Forelimb muscle (tissue), 1 donor: Measurements from ENCODE around the gene PRR35. TPM values are rescaled to one million over a fixed set of nuclear protein-coding genes. Genes with fewer than 3 reads are reported as not detected.

Experiments used
- DNase-seq: peaks from one replicate; pipeline ENCODE4 v3.0.0-alpha.2; 2013; ENCODE audit warnings: low read depth
- polyA plus RNA-seq: library from polyadenylated mRNA; unstranded; fragments of 120-200 nt; gene quantifications from one replicate; pipeline ENCODE4 v1.2.1, GENCODE V29; 2013; ENCODE audit not compliant: insufficient read length

Gene PRR35
- polyA plus RNA-seq, 1 donor, result 0.14 TPM

DNA sequence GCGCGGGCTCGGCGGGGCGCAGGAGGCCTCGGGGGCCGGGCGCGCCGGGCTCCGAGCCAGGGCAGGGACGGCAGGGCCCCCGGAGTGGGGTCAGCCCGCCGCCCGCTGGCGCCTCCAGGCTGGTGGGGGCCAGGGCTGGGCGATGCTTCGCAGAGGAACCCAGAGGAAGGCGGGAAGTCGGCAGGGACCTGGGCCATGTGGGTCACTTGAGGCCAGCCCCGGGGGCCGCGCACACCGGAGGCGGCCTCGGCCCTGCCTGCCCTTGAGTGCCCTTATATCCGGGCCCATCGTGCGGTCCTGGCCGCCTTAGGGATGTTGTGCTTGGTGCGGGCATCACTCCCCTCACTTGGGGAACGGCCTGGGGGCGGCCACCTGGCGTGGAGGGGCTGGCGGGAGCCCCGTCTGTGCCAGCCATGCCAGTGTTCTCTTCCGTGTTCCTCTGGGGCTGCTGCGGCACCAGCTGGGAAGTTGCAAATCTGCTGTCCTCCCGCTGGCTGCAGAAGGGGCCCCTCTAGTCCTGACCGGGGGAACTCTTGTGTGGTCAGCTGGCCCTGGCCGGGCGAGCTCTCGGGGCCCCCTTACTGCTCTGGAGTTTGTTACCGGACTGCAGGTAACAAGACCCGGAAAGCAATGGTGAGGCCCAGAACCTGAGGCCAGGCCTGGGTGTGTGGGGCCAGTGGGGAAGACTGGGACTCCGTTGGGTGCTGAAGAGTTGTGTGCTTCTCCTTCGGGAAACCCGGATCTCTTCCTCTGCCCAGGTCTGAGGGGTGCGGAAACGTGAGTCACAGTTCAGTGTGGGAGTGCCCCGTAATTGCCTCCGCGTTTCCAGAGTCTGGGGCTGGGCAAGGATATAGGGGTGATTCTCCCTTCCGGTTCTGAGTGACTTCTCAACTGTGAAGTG, 31.8 kb upstream of the PRR35 start:
- no peak for DNase-seq

DNA sequence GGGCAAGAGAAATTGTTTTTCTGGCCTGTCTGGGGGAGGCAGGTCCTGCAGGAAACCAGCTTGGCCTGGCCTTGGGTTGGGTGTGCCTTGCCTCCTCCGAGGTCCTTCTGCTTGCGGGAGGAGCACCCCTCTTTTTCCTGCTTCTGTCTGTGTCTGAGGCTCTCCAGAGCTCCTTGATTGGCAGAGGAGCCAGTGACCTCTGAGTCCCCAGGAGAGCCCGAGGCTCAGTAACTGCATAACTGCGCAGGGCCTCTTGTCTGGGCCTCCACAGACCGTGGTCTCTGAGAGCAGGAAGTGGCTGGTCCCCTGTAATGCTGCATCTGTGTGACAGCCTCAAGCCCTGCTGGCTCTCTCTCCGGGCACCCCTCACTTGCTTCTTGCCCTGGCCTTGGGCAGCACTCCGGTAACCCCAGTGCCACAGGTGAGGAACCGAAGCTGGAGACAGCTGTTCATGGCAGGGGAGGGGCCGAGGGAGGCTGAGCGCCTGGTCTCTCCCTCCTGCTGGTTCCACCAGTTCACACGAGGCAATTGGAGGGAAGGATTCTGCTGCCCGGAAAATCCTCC, 31.1 kb upstream of the PRR35 start:
- no peak for DNase-seq

DNA sequence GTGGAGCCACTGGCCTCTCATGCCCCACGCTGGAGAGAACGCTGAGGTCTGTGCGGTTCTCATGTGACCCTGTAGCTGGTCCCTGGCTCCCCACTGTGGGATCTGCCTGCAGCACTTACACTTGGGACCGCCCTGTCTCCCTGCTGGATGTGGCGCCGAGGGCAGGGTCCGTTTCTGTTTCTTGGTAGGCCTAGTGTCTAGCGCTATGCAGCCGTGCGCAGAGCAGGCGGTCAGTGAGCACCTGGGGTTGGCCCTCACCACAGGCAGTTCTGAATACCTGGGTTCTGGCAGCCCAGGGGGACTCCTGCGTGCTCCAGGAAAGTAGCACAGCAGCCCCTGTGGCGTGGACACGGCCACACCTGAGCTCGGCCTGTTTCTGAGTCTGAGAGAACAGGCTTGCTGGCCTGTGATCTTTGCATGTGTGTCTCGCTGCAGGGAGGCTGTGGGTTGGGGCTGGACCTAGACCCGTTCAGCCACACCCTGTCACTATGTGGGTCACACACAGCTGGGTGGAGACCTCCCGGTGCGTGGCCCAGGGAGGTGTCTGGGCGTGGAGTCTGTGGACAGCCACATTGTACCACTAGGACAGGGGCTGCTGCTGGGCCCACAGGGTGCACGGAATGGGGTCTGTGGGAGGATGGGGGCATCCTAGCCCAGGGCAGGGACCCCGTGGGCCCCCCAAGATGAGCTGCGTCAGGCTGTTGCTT, 29.9 kb upstream of the PRR35 start:
- DNase-seq, result no peak

DNA sequence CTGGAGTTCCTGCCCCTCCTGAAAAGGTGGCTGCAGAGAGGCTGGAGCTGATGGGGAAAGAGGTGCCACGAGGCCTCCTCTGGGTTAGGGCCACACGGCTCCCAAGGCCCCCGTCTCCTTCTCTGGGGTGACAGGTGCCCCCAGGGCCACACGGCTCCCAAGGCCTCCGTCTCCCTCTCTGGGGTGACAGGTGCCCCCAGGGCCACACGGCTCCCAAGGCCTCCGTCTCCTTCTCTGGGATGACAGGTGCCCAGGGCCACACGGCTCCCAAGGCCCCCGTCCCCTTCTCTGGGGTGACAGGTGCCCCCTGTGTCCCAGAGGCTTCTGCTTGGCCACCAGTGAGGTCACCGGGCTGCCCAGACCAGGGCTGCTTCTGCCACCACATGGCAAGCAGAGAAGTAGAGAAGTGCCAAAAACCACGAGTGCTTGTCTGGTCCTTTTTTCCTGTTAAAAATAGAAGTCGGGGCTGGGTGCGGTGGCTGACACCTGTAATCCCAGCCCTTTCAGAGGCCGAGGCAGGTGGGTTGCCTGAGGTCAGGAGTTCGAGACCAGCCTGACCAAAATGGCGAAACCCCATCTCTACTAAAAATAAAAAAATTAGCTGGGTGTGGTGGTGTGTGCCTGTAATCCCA, 28.6 kb upstream of the PRR35 start:
- DNase-seq, result no peak

DNA sequence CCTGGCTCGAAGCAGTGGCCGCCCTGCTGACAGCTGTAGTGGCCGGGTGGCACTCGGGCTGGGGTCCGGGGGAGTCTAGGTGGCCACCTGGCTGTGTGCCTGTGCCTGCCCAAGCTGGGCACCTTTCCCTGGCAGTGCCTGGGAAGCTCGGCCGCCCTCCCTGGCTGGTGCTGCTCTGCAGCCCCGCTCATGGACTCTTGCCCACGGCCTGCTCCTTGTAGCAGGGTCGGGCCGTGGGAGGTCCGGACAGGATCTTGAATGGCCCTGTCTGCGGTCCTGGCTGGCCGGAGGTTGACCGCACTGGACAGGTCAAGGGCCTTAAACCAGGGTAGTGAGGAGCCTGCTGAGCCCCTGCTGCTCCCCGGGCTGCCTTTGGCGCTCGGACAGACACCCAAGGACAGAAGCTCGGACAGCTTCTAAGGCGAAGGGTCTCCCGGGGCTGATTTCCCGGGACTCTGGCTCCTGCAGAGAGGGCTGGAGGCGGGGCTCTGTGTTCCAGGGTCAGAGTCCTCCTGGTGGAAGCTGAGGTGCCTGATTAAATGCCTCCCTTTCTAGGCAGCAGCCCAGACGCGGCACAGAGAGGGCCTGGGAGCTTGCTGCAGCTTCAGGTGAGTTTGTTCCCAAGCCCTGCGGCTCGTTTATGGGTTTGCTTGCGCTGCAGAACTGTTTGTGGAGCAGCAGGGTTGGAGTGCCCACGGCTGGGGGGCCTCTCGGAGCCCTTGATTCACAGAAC, 26.6 kb upstream of the PRR35 start:
- no peak for DNase-seq

DNA sequence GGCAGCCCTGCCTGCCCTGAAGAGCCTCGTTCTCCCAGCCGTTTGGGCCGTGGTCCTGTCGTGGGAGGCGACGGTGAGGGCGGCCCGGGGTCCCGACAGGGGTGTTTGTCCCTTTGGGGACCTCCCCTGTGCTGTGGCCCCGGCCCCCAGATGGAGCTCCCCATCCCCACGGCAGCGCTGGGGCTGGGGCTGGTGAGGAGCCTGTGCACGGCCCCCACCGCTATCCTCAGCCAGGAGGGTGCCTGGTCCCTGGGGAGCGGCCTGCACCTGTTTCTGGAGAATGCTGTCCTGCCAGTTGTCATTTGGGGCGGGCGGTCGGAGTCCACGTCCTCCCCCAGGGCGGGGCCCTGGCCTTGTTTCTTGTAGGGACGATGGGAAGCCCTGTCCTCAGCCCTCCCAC, 26.1 kb upstream of the PRR35 start:
- DNase-seq, result no peak

DNA sequence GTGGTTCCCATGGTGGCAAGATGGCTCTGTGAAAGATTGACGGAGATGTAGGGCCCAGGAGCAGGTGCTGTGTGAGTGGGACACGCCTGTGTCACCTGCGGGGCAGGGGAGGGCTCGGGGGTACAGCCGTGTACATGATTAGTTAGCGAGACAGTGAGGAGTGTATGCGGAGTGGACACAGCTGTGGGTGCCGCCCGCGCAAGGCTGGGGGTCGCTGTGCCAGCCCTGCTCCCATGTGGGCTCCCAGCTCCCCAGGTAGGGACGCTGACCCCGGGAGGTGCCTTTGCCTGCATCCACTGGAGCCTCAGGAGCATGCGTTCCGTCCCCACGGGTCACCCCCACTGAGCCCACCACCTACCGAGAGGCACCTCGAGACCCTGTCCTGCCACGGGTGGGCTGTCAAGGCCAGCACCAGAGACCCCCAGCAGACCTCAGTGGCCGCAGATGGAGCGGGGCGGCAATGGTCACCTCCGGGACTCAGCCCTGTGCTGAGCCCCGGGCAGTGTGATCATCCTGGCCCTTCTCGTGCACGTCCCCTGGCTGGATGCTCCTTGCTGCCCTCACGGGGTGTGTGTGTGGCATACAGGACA, 25.2 kb upstream of the PRR35 start:
- DNase-seq, result no peak

DNA sequence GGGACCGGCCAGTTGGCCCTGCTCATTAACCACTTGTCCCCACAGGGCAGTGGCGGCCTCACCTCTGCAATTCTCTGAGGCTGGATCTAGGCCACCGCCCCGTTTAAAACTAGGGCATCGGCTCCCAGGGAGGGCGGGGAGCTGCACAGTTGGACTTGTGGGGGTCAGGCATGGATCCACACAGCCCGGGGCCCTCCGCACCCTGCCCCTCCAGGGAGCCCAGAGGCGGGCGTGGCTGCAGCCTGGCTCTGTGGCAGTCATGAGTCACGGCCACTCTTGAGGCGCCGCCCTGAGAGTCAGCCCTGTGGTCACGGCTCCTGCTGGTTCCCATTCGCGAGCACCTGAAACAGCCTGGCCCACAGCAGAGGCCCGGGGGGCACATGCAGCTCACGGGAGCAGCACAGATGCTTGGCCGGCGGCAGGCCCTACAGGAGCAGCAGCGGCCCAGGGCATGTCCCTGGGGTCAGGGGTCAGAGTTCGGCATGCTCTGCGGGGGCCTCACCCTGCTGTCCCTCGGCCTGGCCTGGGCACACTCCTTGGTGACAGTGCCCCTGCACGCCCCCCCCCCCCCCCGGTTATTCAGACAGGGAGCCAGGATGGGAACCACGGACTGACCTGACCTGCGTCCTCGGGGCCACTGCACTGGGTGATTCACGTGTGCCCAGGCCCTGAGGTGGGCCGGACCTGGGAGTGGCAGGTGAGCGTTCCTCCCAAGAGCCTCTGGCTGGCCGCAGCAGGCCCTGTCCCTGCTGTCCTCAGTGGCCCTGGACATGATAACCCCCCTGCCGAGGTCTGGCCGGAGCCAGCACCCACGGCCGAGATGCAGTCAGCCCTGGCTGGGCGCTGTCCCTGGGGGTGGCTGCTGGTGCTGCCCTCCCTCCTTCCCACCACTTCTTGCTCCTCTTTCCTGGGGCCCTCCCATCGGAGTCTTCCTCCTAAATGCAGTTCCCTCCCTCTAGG, 24.5 kb upstream of the PRR35 start:
- DNase-seq, result no peak

DNA sequence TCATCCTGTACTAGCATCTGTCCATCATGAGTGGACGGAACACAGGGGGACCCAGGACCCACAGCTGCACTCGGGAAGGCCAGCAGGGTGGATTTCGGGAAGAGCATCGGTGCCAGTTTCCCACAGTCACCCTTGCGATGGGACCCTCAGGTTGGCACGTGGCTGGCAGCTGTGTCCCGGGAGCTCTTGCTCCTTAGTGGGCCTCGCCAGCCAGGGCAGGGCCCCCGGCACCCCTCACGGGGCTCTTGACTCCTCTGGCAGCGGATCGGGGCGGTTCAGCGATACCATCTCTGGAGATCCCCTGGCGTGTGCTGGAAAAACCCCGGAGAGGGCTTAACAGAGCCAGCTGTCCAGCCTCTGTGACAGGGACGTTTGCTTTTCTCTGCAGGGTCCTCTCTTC, 23.4 kb upstream of the PRR35 start:
- no peak for DNase-seq

DNA sequence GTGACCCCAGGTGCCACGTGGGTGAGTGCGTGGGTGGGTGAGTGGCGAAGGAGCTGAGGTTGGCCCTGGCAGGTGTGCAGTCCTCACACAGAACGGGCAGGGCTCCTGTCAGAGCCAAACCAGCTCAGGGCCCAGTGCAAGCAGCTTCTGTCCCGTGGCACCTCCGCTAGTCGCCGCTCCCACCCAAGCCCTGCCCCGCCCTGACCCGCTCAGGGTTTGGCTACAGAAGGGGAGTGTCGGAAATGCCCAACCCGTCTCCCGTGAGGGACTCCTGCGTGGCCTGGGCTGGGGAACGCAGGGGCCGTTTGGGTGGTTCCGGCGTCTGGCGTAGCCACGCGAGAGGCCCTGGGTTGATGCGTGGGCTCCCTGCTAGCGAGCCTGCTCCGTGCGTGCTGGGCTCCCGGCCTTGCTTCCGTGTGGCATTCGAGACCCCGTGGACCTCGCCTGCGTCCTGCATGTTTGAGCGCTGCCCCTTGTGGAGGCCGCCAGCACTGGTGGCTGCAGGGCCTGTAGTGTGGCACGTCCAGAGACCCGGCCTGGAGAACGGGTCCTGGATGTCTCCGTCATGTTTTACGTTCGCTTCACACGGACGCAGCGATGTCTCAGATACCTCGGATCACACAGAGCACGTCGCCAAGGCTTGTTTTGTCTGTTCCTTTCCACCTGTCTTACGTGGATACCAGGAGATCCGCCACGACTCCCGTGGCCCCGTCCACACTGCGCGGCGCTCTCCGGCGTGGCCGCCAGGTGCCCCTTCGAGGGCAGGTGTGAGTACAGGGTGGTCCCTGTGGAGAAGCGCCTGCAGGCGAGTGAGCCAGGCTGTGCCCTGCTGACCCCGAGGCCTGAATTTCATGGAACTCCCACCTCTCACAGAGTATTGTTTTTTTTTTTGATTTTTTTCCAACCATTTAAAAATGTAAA, 22.5 kb upstream of the PRR35 start:
- no peak for DNase-seq

DNA sequence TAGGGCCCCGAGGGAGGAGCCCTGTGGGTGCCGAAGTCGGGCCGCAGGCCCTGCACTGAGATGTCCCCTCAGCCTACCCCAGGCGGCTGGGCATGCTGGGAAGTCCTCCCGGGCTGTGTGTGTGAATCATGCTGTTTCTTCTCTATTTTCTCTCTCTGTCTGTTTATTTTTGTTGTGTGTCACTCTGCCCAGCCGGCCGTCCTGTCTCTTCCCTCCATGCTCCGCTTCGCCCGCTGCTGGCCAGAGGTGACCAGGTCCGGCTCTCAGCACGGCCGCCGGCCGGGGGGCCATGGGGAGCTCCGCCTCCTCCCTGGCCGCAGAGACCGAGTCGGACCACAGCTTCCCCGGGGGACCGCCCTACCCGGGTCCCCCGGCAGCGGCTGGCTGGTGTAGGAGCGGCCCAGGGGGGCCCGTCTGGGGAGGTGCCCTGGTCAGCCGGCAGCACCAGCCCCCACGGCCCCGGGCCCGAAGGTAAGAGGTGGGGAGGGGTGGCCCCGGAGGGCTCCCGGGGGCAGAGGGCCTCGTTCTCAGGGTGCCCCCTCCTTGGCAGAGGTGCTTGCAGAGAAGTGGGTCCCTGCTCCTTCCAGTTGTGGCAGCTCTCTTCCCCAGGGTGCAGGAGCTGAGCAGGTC, 20.2 kb upstream of the PRR35 start:
- DNase-seq, result no peak

DNA sequence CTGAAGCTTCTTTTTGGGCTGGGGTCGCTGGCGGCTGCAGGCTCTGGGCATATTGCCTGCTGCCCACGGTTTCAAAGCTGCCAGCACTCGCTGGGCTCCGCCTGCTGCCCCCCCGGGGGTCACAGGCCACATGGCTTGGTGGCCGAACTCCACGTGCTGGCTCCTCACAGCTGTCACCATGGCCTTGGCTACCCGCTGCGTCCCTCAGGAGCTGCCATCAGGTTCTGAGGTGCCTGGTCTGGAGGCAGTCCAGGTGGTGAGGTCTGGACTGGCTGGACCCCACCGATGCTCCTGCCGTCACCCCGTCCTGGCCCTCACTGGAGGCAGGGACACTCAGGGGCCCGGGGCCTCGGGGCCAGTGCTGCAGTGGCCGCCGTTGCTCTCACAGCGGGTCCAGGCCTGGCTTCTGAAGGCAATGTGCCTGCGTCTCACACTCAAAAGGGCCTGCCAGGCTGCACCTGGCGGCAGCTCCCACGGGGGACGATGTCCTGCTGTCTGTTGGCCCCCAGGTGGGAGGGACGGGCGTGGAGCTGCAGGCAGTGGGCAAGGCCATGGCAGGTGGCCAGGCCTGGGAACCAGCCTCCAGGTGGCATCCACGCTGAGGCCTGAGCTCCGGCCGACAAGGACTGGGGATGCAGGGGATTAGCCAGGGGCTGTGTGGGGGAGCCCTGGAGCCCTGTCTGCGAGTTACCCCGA, 19.4 kb upstream of the PRR35 start:
- no peak for DNase-seq

DNA sequence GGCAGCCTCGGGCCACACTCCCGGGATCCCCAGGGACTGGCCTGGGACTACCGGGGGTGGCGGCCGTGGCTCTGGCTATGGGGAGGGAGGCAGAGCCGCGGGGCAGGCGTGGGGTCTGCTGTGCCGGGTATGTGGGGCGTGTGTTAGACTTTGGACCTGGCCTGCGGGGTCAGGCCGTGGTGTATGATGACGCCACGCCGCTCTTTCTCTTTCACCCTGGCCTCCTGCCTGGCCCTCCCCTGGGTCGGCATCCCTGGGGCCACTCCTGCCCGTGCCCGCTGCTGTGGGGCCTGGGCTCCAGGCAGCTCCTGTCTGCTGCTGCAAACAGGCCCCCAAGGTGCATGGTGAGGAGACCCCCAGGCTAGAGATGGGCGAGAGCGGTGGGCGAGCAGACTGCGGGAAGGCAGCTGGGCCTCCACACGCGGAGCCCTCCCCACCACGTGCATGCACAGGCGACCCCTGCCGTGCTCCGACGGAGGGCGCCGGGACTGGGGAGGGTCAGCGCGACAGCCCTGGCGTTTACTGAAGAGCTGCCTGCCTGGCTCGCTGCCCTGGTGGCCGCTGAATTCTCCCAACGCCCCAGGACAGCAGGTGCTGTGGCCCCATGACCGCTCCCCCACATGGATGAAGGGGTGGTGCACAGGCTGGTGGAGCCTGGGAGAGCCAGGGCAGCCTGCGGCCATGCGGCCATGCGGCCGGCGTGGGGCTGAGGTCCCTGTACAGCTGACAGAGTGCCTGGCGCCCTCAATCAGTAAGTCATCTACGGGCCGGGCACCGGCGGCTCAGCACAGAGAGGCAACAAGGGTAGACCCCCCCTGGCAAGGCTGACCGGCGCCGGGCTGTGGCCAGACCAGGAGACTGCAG, 16.7 kb upstream of the PRR35 start:
- DNase-seq, result no peak

DNA sequence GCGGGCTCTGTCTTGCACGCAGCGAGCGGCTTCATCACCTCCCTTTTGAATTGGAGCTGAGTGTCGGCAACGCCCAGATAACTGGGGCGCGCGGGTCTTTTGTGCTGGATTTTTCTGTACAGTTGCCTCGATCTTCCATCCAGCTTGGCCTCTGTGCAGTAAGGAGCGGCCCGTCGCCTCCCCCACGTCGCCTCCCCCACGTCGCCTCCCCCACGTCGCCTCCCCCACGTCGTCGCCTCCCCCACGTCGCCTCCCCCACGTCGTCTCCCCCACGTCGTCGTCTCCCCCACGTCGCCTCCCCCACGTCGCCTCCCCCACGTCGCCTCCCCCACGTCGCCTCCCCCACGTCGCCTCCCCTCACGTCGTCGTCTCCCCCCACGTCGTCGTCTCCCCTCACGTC, 15.7 kb upstream of the PRR35 start:
- DNase-seq, result no peak

DNA sequence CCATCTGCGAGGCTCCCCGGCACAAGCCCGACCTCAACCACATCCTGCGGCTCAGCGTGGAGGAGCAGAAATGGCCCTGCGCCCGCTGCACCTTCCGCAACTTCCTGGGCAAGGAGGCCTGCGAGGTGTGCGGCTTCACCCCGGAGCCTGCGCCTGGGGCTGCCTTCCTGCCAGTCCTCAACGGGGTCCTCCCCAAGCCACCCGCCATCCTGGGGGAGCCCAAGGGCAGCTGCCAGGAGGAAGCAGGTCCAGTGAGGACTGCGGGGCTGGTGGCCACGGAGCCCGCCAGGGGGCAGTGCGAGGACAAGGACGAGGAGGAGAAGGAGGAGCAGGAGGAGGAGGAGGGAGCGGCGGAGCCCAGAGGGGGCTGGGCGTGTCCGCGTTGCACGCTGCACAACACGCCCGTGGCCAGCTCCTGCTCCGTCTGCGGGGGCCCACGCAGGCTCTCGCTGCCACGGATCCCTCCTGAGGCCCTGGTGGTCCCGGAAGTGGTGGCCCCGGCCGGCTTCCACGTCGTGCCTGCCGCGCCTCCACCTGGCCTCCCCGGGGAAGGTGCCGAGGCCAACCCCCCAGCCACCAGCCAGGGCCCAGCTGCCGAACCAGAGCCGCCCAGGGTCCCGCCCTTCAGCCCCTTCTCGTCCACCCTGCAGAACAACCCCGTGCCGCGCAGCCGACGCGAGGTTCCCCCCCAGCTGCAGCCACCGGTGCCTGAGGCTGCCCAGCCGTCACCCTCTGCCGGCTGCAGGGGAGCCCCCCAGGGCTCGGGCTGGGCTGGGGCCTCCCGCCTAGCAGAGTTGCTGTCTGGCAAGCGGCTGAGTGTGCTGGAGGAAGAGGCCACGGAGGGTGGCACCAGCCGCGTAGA, 13.1 kb upstream of the PRR35 start:
- DNase-seq, result no peak

DNA sequence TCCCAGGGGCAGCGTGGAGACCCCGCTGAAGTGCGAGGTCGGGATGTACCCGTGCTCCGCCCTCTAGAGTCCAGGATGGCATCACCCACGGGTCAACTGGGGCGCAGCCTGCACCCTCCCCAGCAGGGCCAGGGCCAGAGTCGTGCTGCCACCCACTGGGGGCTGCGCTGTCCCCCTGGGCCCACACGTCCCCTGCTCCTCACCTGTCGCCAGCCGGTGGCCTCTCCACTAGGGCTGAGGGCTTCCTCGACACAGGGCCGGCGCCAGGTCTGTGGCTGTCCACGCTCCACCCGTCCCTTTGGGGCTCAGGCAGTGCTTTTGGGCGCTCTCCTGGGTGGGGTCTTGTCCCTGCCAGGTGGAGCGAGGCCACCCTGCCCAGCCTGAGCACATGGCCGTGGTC, 11.6 kb upstream of the PRR35 start:
- no peak for DNase-seq
